Umbilical cord (tissue), 2 donors: ENCODE data around the gene CERS5. TPM values are rescaled to one million over a fixed set of nuclear protein-coding genes. Genes with fewer than 3 reads are reported as not detected.
"Not testable (repeated sequence)": the region's sequence is repeated elsewhere in the genome, so short reads cannot be mapped to it uniquely, and the experiment has no call there.

Source experiments
- DNase-seq: peaks from one replicate; pipeline ENCODE4 v3.0.0-alpha.2; 2015; ENCODE audit warnings: low spot score
- total RNA-seq: library from RNA; depleted of rRNA; stranded (reverse); fragments of >200 nt; gene quantifications from one replicate; pipeline ENCODE4 v1.2.3, GENCODE V29; 2014; ENCODE audit warnings: low replicate concordance; ENCODE audit not compliant: insufficient read depth

The CERS5 gene
- total RNA-seq, 1 donor from 2014 or later = 169 TPM

DNA sequence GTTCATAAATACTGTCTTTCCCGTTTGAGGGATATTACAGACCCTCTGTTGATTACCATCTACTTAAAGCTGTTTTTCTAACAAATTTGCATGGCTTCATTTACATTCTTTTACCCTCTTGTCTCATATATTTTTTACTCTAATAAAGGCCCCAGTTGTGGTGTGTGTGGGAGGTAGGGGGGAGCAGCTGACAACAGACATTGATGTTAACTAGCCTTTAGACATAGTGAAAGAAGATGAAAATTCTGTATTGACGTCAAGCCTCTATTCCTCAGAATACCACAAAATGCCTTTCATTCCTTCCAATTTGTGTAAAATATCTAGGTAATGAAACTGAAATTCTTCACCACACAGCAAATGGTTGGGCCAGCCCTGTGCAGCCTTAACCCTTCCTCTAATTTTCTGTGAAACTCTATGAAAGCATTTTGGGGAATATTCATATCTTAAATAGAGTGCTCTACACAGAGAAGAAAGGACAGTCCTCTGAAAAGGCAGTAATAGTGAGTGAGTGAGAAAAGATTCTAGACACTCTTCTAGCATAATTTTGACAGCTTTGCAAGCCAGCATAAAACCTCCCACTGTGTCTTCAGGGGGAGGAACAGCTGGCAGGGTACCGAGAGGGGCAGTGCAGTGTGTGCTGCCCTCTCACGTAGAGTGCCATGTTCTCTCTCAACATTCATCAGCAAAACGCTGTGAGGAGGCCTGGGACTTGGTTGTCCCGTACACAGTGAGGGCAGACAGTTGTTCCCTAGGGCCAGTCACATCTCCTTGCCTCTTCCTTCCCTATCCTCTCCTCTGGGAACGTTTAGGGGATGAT is 20.1 kb upstream of the CERS5 start:
- DNase-seq = peak; percentile 26

DNA sequence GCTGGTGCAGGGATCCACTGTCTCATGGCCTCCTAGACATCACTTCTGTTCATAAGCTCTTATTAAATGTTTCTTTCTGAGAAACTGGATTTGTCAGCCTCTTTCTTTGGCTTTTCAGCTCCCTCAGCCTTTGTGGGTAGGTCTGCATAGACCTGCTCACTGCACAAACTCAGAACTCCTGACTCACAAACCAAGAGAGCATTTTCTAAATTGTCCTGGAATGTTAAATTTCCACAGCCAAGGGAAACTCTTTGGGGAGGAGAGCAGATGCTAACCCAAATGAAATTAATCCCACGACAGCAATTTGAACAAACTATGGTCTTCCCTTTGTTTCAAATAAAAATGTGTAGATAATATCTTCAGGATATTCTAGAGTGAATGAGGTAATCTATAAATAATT is 19.5 kb upstream of the CERS5 start:
- DNase-seq = no peak

DNA sequence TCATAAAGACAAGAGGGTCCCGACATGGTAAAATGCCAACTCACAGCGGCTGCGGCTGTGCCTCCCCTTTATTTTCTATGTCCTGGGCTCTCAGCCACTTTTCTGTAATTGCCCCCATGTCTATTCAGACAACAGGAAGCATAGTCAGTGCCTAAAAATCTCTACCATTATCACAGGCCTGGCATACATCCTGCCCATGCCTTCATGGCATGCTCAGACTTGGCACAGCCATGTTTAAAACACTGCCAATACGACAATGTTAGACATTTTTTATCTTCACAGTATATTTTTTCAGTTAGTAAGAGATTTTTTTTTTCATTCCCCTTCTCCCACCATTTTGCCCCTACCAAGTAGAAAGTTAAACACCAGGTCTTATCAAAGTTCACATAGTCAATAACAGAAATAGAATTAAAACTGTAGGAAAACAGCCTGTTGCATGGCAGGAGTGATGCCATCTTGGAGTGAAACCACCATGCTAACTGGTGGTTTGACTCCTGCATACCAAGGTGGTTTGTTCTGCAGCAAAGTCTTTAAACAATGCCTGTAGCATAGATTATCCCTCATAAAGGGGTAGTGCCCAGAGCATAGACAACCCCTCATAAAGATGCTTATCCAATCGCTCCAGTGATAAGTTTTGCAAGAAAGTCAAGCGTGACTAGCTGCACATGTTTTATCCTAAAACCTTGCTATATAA is 18.9 kb upstream of the CERS5 start:
- DNase-seq = no peak

DNA sequence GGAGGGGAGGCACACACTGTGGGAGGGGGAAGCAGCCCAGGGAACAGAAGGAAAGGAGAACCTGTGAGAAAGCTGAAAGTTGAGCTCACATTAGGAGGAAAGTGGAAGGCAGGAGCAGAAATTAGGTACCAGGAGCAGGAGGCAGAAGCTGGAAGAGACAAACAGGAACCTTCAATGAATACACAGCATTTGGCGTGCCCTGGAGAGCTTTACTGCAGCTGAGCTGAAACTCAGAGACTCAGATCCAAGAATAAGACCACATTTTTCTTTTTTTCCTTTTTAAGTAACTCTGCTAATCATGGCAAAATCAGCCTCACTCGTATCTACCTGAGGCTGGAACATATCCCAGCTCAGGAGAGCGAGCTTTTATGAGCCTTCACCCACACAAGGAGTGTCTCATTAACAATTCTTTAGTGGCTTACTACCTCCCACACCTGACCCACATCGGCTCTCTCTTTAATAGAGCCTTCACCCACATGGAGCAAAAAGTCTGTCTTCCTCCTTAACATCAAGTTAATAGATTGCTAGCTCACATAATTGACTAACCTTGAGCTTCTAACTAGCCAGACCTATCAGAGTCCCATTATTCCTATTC is 18.2 kb upstream of the CERS5 start:
- no peak for DNase-seq

DNA sequence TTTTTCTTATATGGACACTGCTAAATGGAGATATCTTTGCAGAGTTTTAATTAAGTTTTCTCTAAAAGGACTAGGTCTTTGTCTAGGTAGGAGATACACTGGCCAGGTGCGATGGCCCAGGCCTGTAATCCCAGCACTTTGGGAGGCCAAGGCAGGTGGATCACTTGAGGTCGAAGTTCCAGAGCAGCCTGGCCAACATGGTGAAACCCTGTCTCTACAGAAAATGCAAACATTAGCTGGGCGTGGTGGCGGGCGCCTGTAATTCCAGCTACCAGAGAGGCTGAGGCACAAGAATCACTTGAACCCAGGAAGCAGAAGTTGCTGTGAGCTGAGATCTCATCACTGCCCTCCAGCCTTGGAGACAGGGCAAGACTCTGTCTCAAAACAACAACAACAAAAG is 17.1 kb upstream of the CERS5 start:
- no peak for DNase-seq

DNA sequence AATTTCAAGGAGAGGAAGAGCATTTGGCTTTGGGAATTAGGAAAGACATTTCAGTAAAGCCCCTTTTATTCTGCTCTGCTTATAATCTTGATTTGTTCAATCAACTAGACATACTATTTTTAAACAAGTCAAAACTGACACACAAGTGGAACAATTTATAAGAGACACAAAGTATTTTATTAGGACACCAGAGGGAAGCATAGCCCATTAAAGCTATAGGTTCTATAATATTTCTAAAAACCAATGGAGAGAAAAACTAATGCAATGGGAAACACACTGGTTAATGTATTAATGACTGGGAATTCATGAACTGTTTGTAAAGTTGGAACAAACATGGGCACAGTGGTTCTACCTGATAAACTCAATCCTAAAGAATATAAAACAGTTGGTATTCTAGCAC is 15.3 kb upstream of the CERS5 start:
- DNase-seq = peak; percentile 42

DNA sequence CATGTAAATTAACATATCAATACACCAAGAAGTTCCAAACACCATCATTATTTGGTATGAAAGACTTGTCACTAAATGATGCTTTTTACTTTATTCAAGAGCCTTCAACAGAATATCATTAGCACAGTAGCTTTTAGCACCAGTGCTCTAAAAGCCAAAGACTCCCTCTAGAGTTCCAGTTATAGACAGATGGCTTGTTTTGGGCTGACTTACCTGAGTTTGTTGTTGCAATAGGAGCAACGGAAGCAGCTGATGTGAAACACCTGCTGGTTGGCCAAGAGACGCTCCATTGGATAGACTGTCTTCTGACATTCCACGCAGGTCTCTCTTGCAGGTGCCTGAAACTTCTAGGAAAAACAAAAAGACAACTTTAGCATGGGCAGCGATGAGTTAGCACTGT is 14.5 kb upstream of the CERS5 start:
- DNase-seq = no peak

DNA sequence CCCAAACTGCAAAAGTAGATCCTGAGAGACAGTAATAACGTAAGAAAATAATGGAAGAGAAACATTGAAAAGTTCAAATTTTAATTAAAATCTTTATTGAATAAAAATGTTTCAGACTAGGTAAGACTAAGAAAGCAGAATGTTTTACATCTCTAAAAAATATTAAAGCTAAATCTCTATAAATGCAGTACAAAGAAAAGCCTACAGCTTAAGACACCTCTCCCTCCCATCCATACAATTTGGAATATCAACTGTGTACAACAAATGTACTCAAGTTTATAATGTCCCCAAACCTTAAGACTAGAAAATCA is 8.5 kb upstream of the CERS5 start:
- DNase-seq = no peak

DNA sequence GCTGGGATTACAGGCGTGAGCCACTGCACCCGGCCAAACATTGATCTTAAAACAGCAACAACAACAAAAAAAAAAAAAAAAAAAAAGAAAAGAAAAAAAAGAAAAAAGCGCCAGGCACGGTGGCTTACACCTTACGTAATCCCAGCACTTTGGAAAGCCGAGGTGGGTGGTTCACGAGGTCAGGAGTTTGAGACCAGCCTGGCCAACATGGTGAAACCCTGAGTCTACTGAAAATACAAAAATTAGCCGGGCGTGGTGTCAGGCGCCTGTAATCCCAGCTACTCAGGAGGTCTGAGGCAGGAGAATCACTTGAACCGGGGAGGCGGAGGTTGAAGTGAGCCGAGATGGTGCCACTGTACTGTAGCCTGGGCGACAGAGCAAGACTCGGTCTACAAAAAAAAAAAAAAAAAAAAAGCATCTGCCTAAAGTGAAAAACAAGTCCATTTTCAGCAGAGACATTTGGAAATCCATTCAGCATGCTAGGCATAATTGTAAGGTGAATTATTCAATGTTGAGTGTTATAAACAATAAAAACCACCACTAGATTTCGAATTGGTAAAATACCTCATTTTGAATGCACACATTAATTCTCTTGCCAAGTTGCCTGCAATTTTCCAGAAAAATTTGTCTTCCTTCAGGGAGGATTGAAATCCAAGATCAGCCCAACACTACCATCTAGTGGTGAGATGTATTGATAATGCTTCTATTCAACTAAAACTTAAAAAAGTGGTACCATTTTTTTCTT is 8.0 kb upstream of the CERS5 start:
- DNase-seq = peak; percentile 88

DNA sequence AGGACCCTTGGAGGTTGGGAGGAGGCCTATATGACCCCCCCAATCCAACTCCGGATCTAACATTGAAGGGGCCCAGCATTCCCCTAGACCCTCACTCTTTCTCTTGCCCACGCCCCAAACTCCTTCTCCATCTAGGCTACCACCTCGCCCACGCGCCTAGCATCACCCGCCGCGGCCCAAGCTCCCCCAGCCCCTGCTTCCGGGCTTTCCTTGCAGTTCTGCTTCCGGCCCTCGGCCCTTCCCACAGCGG is 445 bp downstream of the CERS5 start:
- no peak for DNase-seq

DNA sequence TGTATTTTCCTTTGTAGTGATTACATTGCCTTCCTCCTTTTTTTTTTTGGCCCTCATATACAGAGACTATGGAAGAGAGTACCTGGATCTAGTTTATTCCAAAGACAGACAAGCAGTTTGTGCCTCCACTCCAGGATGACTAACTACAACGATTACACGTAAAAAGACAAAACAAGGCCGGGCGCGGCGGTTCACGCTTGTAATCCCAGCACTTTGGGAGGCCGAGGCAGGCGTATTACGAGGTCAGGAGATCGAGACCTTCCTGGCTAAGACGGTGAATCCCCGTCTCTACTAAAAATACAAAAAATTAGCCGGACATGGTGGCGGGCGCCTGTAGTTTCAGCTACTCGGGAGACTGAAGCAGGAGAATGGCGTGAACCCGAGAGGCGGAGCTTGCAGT is 2.2 kb downstream of the CERS5 start:
- no peak for DNase-seq

DNA sequence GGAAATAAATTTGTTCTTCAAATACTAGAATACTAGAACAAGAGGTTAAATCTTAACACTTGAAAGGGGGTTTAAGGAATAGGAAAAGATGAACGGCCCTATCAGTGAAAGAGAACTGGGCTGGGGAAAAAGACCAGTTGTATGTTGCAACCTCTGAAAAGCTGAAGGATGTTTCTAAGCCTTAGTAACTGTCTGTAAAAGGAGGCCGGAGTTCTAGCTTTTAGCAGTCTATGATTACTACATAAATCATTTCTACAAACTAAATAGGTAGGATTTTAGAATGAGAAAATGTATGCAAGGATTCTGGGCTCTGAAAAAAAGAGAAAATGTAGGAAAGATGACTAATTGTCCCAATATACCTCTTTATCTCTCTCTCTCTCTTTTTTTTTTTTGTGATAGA is 4.9 kb downstream of the CERS5 start:
- DNase-seq = peak; percentile 67

DNA sequence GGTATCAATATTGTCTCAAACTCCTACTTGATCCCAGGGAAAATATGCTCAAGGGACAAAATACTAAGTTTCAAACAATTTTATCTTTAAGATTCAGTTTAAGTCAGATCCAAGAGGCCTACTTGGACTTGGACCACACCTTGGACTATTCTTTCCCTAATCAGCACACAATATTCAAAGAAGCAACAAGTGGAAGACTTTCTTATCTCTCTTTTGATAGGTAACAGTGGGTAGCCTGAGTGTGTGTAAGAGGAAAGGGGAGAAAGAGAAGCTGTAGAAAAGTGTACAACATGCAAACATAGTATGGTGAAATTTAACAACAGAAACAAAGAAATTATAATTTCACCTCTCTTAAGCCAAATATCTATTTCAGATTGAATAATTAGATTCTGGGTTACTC is 6.5 kb downstream of the CERS5 start:
- no peak for DNase-seq

DNA sequence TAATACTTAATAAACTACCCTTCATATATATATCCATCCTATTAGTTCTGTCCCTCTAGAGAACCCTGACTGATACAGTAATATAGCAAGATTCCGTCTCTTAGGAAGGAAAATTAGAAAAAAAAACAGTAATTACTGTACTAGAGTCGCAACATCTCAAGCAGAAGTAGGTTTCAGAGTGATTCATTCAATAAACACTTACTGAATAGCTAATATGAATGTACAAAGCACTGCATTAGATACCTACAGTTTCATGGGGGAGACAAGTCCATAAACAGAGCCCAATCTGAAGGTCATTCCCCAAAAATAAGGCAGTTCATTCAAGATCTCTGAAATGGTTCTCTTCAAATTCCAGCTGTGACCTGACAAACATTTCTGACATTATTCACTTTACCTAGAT is 9.9 kb downstream of the CERS5 start:
- DNase-seq = no peak

DNA sequence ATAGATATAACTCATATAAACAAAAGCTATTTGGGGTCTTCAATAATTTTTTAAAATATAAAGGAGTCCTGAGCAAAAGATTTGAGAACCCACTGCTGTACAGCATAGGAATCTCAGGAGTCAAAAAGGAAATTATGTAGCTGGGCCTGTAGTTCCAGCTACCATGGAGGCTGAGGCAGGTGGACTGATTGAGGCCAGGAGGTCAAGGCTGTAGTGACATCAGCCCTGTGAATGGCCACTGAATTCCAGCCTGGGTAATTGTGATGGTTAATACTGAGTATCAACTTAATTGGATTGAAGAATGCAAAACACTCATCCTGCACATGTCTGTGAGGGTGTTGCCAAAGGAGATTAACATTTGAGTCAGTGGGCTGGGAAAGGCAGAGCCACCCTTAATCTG is 10.5 kb downstream of the CERS5 start:
- DNase-seq = no peak

DNA sequence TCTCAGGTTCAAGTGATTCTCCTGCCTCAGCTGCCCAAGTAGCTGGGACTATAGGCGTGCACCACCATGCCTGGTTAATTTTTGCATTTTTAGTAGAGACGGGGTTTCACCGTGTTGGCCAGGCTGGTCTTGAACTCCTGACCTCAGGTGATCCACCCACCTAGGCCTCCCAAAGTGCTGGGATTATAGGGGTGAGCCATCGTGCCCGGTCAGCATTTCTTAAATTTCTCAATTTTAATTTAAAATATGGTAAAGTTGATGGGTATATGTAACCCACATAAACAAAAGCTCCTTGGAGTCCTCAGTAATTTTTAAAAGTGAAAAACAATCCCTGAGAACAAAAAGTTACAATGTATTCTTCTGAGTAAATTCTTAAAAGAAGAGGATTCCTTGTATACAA is 12.2 kb downstream of the CERS5 start:
- not testable (repeated sequence) for DNase-seq

DNA sequence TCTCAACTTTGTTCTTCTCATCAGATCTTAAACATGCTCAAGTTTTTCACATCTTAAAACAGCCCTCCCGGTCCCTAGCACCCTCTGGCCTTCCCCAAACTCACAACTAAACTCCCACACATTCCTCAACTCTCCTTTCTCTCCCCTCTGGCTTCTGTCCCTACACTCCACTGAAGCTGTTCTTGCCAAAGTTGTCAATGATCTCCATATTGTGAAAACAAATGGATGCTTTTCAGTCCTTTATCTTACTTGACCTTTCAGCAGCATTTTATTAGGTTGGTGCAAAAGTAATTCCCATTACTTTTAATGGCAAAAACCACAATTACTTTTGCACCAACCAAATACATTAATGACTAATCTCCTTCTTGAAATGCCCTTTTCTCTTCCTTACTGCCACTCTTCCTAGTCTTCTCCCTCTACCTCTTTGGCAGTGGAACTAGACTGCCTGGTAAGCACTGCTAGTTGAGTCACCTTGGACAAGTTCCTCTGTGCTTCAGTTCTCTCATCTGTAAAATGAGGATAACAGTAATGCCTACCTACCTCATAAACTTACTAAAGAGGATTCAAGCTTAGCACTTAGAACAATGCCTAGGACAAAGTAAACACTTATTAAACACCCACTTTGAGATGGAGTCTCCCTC is 16.0 kb downstream of the CERS5 start:
- DNase-seq = no peak

DNA sequence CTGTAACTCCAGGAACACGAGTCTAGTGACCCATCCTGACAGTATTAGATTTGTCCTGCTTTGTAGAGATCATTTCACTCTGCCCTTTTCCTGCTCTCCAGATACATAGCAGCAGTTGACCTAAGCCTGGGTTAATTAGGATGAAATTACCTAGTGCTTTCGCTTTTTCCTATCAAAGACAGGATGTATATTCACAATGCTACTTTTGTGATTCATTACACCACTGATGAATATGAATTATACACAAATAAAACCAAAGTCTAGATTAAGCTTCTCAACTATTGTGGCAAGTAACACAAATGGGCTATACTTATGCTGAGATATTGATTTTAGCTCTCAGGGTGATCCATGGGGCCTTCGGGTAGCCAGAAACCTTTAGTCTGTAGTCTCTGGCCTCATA is 17.9 kb downstream of the CERS5 start:
- DNase-seq = no peak

DNA sequence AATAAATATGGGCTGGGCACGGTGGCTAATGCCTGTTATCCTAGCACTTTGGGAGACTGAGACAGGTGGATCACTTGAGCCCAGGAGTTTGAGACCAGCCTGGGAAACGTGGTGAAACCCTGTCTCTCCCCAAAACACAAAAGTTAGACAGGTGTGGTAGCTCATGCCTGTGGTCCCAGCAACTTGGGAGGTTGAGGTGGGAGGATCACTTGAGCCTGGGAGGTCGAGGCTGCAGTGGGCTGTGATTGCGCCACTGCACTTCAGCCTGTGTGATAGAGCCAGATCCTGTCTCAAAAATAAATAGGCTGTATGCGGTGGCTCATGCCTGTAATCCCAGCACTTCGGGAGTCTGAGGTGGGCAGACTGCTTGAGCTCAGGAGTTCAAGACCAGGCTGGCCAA is 19.2 kb downstream of the CERS5 start:
- DNase-seq = not testable (repeated sequence)

DNA sequence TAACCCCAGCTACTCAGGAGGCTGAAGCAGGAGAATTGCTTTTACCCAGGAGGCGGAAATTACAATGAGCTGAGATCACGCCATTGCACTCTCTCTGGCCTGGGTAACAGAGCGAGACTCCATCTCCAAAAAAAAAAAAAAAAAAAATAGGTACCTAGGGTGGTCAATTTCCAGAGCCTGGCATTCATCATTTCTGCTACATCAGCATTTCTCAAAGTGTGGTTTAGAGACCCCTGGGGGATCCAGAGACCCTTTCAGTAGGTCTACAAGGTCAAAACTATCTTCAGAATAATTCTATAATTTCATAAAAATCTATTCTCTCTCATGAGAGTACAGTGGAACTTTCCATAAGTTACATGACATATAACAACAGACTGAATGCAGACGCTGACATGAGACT is 19.9 kb downstream of the CERS5 start:
- DNase-seq = no peak

DNA sequence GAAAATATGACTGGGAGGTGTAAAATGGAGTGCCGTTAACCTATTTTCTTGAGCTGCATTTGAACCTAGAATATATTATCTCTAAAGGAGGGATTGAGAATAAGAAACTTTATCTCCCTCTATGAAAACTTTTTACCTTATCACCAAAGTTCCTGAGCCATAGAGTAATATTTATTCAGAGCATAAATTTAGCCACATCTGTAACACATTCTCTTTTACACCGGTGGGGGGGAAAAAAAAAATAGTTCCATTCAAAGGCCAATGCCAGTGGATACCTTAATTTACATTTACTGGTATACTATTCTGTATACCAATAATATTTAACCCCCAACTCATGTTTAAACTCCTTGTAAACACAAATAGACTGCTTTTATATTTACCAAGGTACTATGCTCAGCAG is 21.7 kb downstream of the CERS5 start:
- no peak for DNase-seq

DNA sequence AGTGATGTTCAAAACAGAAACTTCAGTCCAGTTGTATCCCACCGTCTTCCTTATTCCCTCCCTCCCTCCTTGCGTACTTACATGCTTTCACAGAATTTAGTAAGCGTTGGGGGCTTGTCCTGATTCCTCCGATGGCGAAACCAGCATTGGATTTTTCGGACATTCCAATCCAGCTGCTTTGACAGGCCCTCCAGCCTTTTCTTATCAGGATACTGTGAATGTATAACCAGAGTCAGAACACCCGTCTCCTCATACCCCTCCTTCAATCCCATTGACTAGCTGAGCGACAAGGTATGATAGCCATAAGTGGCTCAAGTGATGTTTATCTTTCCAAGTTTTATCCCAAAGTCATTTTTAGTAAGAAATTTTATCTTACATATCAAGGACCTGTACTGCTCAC is 24.2 kb downstream of the CERS5 start:
- DNase-seq = no peak
